Smooth muscle cell (in vitro differentiated cells): Measurements from ENCODE around the gene MINDY2. TPM values are rescaled to one million over a fixed set of nuclear protein-coding genes. Genes with fewer than 3 reads are reported as not detected.
A peak's percentile ranks its signal among the peaks of the same experiment; 100 is the strongest.

Source experiments
- DNase-seq: peaks from one replicate; lab custom pipeline; 2025; ENCODE audit not compliant: unreplicated experiment; lab: John Stamatoyannopoulos, UW
- H2AFZ ChIP-seq: fragments of 200-600 bp; sonication (generic); 2 replicates; pipeline ENCODE4 v1.6.0; 2016; ENCODE audit warnings: antibody characterized with exemption, low read depth, mild to moderate bottlenecking
- H3F3A ChIP-seq: fragments of 200-600 bp; sonication (generic); 2 replicates; pipeline ENCODE4 v1.6.0; 2017; ENCODE audit warnings: antibody characterized with exemption, low read depth
- H3K27ac ChIP-seq: fragments of 200-600 bp; sonication (generic); 2 replicates; pipeline ENCODE4 v1.5.1; 2016; ENCODE audit warnings: low read depth, mild to moderate bottlenecking
- H3K27me3 ChIP-seq: fragments of 200-600 bp; sonication (generic); 2 replicates; pipeline ENCODE4 v1.6.1; 2016; ENCODE audit warnings: low read depth, mild to moderate bottlenecking
- H3K36me3 ChIP-seq: fragments of 200-600 bp; sonication (generic); 2 replicates; pipeline ENCODE4 v1.5.1; 2016; ENCODE audit warnings: low read depth
- H3K4me1 ChIP-seq: fragments of 200-600 bp; sonication (generic); 2 replicates; pipeline ENCODE4 v1.5.1; 2016; ENCODE audit warnings: low read depth
- H3K4me2 ChIP-seq: fragments of 200-600 bp; sonication (generic); 2 replicates; pipeline ENCODE4 v1.6.0; 2016; ENCODE audit warnings: mild to moderate bottlenecking
- H3K4me3 ChIP-seq: fragments of 200-600 bp; sonication (generic); 2 replicates; pipeline ENCODE4 v1.5.1; 2016; ENCODE audit warnings: mild to moderate bottlenecking
- H3K79me2 ChIP-seq: fragments of 200-600 bp; sonication (generic); 2 replicates; pipeline ENCODE4 v1.6.0; 2016; ENCODE audit warnings: low read depth, mild to moderate bottlenecking
- H3K9ac ChIP-seq: fragments of 200-600 bp; sonication (generic); 2 replicates; pipeline ENCODE4 v1.6.0; 2016; ENCODE audit warnings: low read depth
- H3K9me3 ChIP-seq: fragments of 200-600 bp; sonication (generic); replicated peaks from 2 replicates; pipeline ENCODE4 v1.5.1; 2016; ENCODE audit warnings: low read depth
- H4K20me1 ChIP-seq: fragments of 200-600 bp; sonication (generic); 2 replicates; pipeline ENCODE4 v1.6.0; 2016; ENCODE audit warnings: low read depth
- CTCF ChIP-seq: fragments of 200-600 bp; sonication (generic); IDR thresholded peaks from 2 replicates; pipeline ENCODE4 v1.5.1; 2017; ENCODE audit warnings: borderline replicate concordance, mild to moderate bottlenecking, antibody characterized with exemption; ENCODE audit not compliant: insufficient read depth, poor library complexity, severe bottlenecking
- WGBS: methylation state at CpG from one replicate; pipeline ENCODE4 v1.1.7; 2016; ENCODE audit warnings: low lambda C conversion rate; 5-methylcytosine and 5-hydroxymethylcytosine counted together
- polyA plus RNA-seq: library from polyadenylated mRNA; unstranded; fragments of >200 nt; fragmentation: Nextera tagmentation; extraction: Ambion mirVana; gene quantifications from 2 replicates; pipeline ENCODE4 v1.2.1, GENCODE V29; 2016
- total RNA-seq: library from RNA; depleted of rRNA; stranded (reverse); fragments of >200 nt; gene quantifications from 2 replicates; pipeline ENCODE4 v1.2.3, GENCODE V29; 2014

MINDY2 gene
- total and polyA plus RNA-seq, 2 experiments from 2014 or later = 21.2 to 28.0 TPM

- Histone ChIP-seq H3K4me2 (no peak overlapping the region), H3K36me3 (no peaks in the 10 kb centered on the region), H3K27ac (no peak overlapping the region), H2AFZ (no peak overlapping the region), H3K4me1 (no peaks in the 10 kb centered on the region), H3K4me3 (no peak overlapping the region), H4K20me1 (no peaks in the 10 kb centered on the region), H3F3A (peaks cover 7% of the 10 kb centered on the region), H3K9me3 (no peaks in the 10 kb centered on the region), H3K79me2 (no peaks in the 10 kb centered on the region), H3K9ac (no peak overlapping the region), H3K27me3 (no peaks in the 10 kb centered on the region)
- 100% methylated on average over 3 of the region's 3 CpGs for WGBS
- DNase-seq = no peak
- TF ChIP-seq CTCF = no peak
These were observed 15.8 kb upstream of the MINDY2 start for GRCh38 chr15:58755350-58755749.

- no peak overlapping the region for H3K9ac ChIP-seq
- H2AFZ ChIP-seq = no peak overlapping the region
- no peak for DNase-seq
- no peaks in the 10 kb centered on the region for H3K9me3 ChIP-seq
- H3K4me1 ChIP-seq = no peaks in the 10 kb centered on the region
- no peaks in the 10 kb centered on the region for H3K27me3 ChIP-seq
- no peak overlapping the region for H3K4me3 ChIP-seq
- H3K79me2 ChIP-seq = no peaks in the 10 kb centered on the region
- TF ChIP-seq CTCF = no peak
- H3K36me3 ChIP-seq = no peaks in the 10 kb centered on the region
- 83% methylated on average over 6 of the region's 6 CpGs for WGBS
- H3K4me2 ChIP-seq = no peak overlapping the region
- peaks cover 3% of the 10 kb centered on the region for H3F3A ChIP-seq
- no peaks in the 10 kb centered on the region for H4K20me1 ChIP-seq
- H3K27ac ChIP-seq = no peak overlapping the region
These were observed 15.1 kb upstream of the MINDY2 start for GRCh38 chr15:58755956-58756355.

GRCh38 chr15:58758141-58758540 is 13.0 kb upstream of the MINDY2 start:
- WGBS = 49% methylated on average over 3 of the region's 3 CpGs
- no peaks in the 10 kb centered on the region for H3F3A ChIP-seq
- no peak overlapping the region for H3K4me2 ChIP-seq
- H3K4me3 ChIP-seq = no peak overlapping the region
- peak; percentile 14 for TF ChIP-seq CTCF
- H3K9me3 ChIP-seq = no peaks in the 10 kb centered on the region
- no peaks in the 10 kb centered on the region for H3K4me1 ChIP-seq
- H3K9ac ChIP-seq = no peak overlapping the region
- no peak overlapping the region for H3K27ac ChIP-seq
- no peak overlapping the region for H2AFZ ChIP-seq
- no peaks in the 10 kb centered on the region for H3K27me3 ChIP-seq
- H4K20me1 ChIP-seq = no peaks in the 10 kb centered on the region
- H3K36me3 ChIP-seq = no peaks in the 10 kb centered on the region
- DNase-seq = no peak
- no peaks in the 10 kb centered on the region for H3K79me2 ChIP-seq

GRCh38 chr15:58760385-58761009 is 10.6 kb upstream of the MINDY2 start:
- no peak overlapping the region for H3K4me3 ChIP-seq
- H4K20me1 ChIP-seq = no peaks in the 10 kb centered on the region
- no peaks in the 10 kb centered on the region for H3K27me3 ChIP-seq
- WGBS = 87% methylated on average over 7 of the region's 7 CpGs
- no peak overlapping the region for H3K27ac ChIP-seq
- no peaks in the 10 kb centered on the region for H3K79me2 ChIP-seq
- H3K4me1 ChIP-seq = no peaks in the 10 kb centered on the region
- H3F3A ChIP-seq = no peaks in the 10 kb centered on the region
- H3K9me3 ChIP-seq = no peaks in the 10 kb centered on the region
- no peak for TF ChIP-seq CTCF
- H3K36me3 ChIP-seq = peaks cover 4% of the 10 kb centered on the region
- H2AFZ ChIP-seq = no peak overlapping the region
- DNase-seq = no peak
- no peak overlapping the region for H3K9ac ChIP-seq
- H3K4me2 ChIP-seq = no peak overlapping the region
